ENCODE measurements around the gene GRIN3A.

The GRIN3A gene

DNA sequence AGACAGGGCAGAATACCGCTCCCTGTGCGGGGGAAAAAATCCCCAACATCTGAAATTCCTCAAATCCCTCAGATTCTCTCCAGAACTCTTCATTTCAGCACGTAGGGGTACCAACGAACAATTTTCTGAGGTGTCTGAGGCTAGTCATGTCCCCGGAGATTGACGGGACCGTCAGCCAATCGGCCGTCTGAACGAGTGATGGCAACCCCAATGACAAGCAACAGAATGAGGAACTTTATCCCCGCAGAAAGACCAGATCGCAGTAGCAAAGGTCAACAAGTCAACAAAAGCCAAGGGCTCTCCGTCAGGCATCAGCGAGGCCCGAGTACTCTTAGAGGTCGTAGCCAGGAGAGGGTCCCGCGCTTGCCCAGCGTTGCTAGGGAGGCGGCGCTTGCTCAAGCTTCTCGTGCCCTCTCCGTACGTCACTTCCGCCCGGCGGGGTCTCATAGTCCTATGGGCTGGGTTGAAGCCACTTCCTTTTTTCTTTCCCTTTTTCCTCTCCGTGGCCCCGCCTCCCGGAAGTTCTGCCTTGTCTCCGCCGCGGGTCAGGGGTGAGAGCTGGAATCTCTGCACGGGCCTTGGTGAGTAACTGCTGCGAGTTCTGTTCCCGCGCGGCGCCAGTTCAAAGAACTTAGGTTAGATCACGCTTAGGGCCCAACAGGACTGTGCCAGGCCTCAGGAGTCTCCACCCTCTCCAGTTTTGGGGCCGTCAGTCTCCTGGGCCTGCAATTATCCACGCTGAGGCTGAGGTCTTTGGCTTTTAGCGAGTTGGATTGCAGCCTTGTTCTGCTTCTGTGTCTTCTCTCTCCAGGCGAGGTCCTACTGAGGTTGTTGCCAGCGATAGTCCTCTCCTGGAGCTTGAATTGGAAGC lies 204.9 kb downstream of the GRIN3A start, which contains the start of gene RNF20:
Gene RNF20, plus strand, starts transcription at position 520 of the 871 bp plus-strand sequence. CDS start 1,571 bp downstream, outside the sequence.
- H3K9me3 ChIP-seq (ENCODE audit: control insufficient read depth, insufficient read depth, low read length): no peaks in the 10 kb centered on the region
- no peaks in the 10 kb centered on the region for H3K27me3 ChIP-seq (ENCODE audit: control insufficient read depth, insufficient read depth, low read length)
- H3K36me3 ChIP-seq (ENCODE audit: control insufficient read depth, insufficient read depth, low read length): no peaks in the 10 kb centered on the region
- H3K9ac ChIP-seq (ENCODE audit: low read depth, low read length): peak within 1 kb of the TSS; percentile 77
- H3K4me3 ChIP-seq (ENCODE audit: low read depth, low read length): peak within 1 kb of the TSS; percentile 70
- no peaks in the 10 kb centered on the region for H3K4me1 ChIP-seq (ENCODE audit: control insufficient read depth, insufficient read depth, low read length)

- H3K36me3 ChIP-seq (ENCODE audit: control insufficient read depth, insufficient read depth, low read length): no peaks in the 10 kb centered on the region
- H3K9ac ChIP-seq (ENCODE audit: low read depth, low read length): no peak overlapping the region
- H3K4me1 ChIP-seq (ENCODE audit: control insufficient read depth, insufficient read depth, low read length): no peaks in the 10 kb centered on the region
- no peaks in the 10 kb centered on the region for H3K9me3 ChIP-seq (ENCODE audit: control insufficient read depth, insufficient read depth, low read length)
- no peaks in the 10 kb centered on the region for H3K27me3 ChIP-seq (ENCODE audit: control insufficient read depth, insufficient read depth, low read length)
- no peak overlapping the region for H3K4me3 ChIP-seq (ENCODE audit: low read depth, low read length)
Observed at GRCh38 chr9:101530076-101530711, 208.3 kb downstream of the GRIN3A start.

DNA sequence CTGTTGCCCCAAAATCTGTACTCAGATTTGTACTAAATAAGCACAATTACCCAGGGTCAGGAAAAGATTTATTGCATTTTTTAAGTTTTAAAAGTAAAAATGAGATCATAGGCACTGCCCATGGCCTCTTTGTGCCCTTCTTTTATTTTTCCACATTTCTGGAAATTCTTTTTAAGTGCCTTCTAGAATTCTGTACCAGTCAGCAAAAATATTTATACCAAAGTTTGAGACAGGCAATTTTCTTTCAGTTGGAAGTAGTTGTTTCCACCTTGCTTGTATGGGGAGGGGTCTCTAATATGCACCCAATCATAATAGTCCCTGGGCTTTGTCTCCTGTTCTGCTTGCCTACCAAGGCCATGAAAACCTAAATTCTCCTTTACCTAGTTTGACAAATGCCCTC lies 210.4 kb downstream of the GRIN3A start:
- Histone ChIP-seq H3K4me3 (ENCODE audit: low read depth, low read length) (no peak overlapping the region), H3K9ac (ENCODE audit: low read depth, low read length) (no peak overlapping the region), H3K9me3 (ENCODE audit: control insufficient read depth, insufficient read depth, low read length) (no peaks in the 10 kb centered on the region), H3K36me3 (ENCODE audit: control insufficient read depth, insufficient read depth, low read length) (no peaks in the 10 kb centered on the region), H3K4me1 (ENCODE audit: control insufficient read depth, insufficient read depth, low read length) (peaks cover 5% of the 10 kb centered on the region), H3K27me3 (ENCODE audit: control insufficient read depth, insufficient read depth, low read length) (no peaks in the 10 kb centered on the region)

DNA sequence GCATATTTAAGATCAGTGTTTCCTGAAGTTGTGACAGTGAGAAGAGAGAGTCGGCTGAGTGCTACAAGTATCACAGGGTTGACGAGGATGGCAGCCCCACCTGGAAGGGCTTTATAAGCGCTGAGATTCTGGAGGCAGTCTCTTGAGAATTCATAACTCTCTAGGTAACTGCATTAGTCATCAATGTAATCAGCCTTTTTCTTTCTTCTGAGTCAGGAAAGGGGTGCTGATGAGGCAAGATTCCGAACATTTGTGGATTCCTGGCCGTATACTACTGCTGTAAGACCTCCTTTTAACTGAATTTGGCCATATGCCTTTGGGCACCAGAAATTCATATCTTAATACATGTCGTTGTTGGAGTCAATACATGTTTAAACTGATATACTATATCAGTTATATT lies 211.4 kb downstream of the GRIN3A start:
- Histone ChIP-seq H3K4me1 (ENCODE audit: control insufficient read depth, insufficient read depth, low read length) (peaks cover 5% of the 10 kb centered on the region), H3K9ac (ENCODE audit: low read depth, low read length) (no peak overlapping the region), H3K4me3 (ENCODE audit: low read depth, low read length) (no peak overlapping the region), H3K9me3 (ENCODE audit: control insufficient read depth, insufficient read depth, low read length) (no peaks in the 10 kb centered on the region), H3K27me3 (ENCODE audit: control insufficient read depth, insufficient read depth, low read length) (no peaks in the 10 kb centered on the region), H3K36me3 (ENCODE audit: control insufficient read depth, insufficient read depth, low read length) (no peaks in the 10 kb centered on the region)

GRCh38 chr9:101524371-101524770 lies 214.1 kb downstream of the GRIN3A start:
- no peaks in the 10 kb centered on the region for H3K27me3 ChIP-seq (ENCODE audit: control insufficient read depth, insufficient read depth, low read length)
- peaks cover 5% of the 10 kb centered on the region for H3K4me1 ChIP-seq (ENCODE audit: control insufficient read depth, insufficient read depth, low read length)
- H3K36me3 ChIP-seq (ENCODE audit: control insufficient read depth, insufficient read depth, low read length): no peaks in the 10 kb centered on the region
- no peak overlapping the region for H3K9ac ChIP-seq (ENCODE audit: low read depth, low read length)
- no peak overlapping the region for H3K4me3 ChIP-seq (ENCODE audit: low read depth, low read length)
- H3K9me3 ChIP-seq (ENCODE audit: control insufficient read depth, insufficient read depth, low read length): no peaks in the 10 kb centered on the region
